Measurements from ENCODE around the gene ANKDD1A.

Gene ANKDD1A

GRCh38 chr15:64896371-64897069, 15.2 kb upstream of the ANKDD1A start:
- no peak for DNase-seq

GRCh38 chr15:64897345-64897985, 14.2 kb upstream of the ANKDD1A start:
- DNase-seq = no peak

DNA sequence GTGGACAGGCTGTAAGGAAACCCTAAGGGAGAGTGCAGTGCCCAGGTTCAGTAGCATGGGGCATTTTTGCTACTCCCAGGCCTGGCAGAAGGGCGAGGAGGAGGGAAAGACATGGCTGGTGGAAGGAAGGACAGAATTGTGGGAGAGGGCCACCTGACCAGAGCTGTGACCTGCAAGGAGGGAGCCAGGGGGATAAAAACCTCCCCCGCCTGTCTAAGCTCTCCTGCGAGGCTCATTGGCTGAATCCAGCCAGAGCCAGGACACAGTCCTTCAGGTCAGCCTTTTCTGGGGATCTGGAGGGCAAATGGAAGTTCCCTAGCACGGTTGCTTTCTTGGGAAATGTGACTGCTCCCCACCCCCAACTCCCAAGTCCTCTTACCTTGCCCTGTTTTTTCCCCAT, 13.3 kb upstream of the ANKDD1A start:
- DNase-seq = no peak

- no peak for DNase-seq
Measured at GRCh38 chr15:64901141-64901540, 10.6 kb upstream of the ANKDD1A start.

- no peak for DNase-seq
Measured at GRCh38 chr15:64901914-64902313, 9.8 kb upstream of the ANKDD1A start.

DNA sequence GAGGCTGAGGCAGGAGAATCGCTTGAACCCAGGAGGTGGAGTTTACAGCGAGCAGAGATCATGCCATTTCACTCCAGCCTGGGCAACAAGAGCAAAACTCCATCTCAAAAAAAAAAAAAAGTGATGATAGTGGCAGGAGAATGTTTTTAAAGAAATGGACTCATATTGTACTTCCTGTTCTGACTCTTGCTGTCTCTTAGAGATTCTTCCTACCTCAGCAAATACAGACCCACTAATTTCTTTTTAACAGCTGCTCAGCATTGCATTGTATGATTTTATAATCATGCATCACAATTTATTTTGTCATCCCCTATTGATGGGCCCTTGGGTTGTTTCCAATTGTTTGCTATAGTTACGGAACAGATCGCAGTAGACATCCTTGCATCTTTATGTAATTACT, 8.8 kb upstream of the ANKDD1A start:
- no peak for DNase-seq

GRCh38 chr15:64903326-64903950, 8.3 kb upstream of the ANKDD1A start:
- no peak for DNase-seq

DNA sequence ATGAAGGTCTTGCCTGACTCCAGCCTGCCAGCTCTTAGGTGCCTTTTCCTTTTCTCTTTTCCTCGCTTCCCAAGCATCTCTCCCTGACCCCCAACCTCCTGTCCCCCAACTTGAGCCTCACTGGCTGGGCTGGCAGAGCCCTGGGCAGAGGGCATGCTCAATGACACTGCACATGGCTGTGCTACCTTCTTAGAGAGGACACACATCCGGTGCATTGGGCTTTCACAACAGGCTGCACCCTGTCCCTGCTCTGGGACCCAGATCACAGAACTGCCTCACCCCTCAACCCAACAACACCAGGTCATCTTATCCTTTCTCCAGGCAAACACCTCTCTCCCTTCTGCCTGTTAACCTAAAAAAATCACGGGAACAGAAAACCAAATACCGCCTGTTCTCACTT, 7.5 kb upstream of the ANKDD1A start:
- DNase-seq = no peak

GRCh38 chr15:64905119-64905831, 6.4 kb upstream of the ANKDD1A start:
- DNase-seq = no peak

DNA sequence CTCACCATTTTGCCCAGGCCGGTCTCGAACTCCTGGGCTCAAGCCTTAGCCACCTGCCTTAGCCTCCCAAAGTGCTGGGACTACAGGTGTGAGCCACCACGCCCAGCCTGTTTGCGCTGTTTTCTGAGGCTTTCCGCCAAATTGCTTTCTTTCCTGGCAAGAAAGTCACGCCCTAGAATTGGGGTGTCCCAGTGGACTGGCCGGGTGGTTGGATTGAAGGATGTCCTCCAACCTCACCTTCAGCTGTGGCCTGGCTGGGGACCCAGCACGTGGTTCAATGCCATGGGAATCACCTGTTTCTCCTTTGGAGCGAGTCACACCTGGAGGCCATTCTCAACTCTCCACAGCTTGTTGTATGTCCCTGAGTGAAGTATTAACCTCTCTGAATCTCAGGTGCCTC, 5.8 kb upstream of the ANKDD1A start:
- no peak for DNase-seq

DNA sequence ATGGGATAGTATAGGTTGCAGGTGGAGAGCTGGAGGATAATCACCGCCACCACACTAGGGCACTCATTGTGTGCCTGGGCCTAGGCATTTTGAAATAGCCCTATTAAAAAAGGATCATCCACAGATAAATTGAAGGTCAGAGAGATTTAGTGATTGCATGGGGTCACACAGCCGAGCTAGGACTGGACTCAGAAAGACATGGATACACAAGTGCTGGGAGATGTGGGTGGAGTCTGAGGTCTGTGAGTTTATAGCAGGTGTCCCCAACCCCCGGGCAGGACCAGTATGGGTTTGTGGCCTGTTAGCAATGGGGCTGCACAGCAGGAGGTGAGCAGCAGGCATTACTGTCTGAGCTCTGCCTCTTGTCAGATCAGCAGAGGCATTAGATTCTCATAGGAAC, 5.3 kb upstream of the ANKDD1A start:
- no peak for DNase-seq

DNA sequence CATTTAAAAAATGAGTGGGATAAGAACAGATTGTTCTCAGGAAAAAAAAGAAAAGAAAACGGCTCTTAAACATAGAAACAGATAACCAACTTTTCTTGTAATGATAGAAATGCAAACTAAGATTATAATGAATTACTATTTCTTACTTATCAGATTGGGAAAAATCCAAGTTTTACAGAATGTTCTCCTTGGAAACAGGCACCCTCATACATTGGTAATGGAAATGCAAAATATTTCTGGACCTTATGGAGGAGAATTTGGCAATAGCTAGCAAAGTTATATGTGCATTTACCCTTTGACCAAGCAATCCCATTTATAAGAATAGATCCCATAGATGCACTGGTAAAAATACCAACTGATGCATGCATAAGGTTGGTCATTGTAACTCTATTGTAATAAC, 3.7 kb upstream of the ANKDD1A start:
- no peak for DNase-seq

DNA sequence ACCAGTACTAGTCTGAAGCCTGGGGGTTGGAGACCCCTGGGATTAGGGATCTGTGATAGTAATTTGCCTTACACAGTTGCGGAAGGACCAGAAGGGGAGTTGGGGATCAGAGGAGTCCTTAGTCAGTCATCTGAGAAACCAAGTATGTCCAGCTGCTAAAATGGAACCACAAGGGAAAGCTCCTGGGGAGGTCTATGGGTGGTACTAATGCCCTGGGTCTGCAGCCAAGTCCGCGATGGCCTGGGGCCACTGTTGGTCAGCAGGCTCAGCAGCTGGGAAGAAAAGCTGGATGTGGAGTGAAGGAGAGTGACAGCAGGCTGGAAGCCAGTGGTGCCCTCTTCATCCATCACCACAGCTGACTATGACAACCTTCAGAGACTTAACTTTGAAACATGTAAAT, 2.2 kb upstream of the ANKDD1A start:
- DNase-seq = no peak

- no peak for DNase-seq
Measured at GRCh38 chr15:64912379-64913325, 950 bp downstream of the ANKDD1A start.

- no peak for DNase-seq
Measured at GRCh38 chr15:64915518-64916227, 4.0 kb downstream of the ANKDD1A start.

- DNase-seq = no peak
Measured at GRCh38 chr15:64916365-64916764, 4.7 kb downstream of the ANKDD1A start.

GRCh38 chr15:64917211-64917610, 5.5 kb downstream of the ANKDD1A start:
- no peak for DNase-seq

GRCh38 chr15:64919721-64920120, 8.0 kb downstream of the ANKDD1A start:
- no peak for DNase-seq

DNA sequence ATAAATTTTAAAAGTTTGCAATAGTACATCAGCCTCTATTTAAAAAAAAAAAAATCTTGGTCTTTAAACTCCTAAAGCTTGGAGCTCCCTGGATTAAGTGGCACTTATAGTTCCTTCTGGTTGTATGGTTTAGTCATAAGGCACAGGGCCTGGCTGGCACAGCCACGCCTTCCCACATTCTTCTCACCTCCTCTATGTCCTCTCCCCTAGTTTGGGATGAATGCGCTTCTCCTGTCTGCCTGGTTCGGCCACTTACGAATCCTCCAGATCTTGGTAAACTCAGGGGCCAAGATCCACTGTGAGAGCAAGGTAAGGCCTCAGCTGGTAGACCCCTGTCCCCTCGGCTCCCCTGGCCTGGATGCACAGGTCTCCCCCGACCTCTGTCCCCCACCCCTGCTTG, 10.0 kb downstream of the ANKDD1A start:
- no peak for DNase-seq

- no peak for DNase-seq
Measured at GRCh38 chr15:64923546-64923945, 11.8 kb downstream of the ANKDD1A start.

- no peak for DNase-seq
Measured at GRCh38 chr15:64925335-64926330, 13.9 kb downstream of the ANKDD1A start.

Measured in cortex of kidney (tissue), 1 donor.